SK-N-SH (cell line): ENCODE measurements around the gene MTERF2. TPM values are rescaled to one million over a fixed set of nuclear protein-coding genes. Genes with fewer than 3 reads are reported as not detected.

Source experiments
- CTCF ChIA-PET: fragments of 300-600, 350-600 bp; formaldehyde crosslinking; extraction: SDS; loops from one replicate; lab custom pipeline; 2021; lab: Yijun Ruan, JAX
- POLR2A ChIA-PET: fragments of 350-600 bp; sonication (Branson Sonifier 250); formaldehyde crosslinking; extraction: SDS; loops from one replicate; lab custom pipeline; 2020; ENCODE audit warnings: antibody characterized with exemption, inconsistent platforms; lab: Yijun Ruan, JAX
- DNase-seq: peaks from one replicate; pipeline ENCODE4 v3.0.0; 2012
- H2AFZ ChIP-seq: fragments of 200-600 bp; sonication (generic); 2 replicates; pipeline ENCODE4 v1.8.1; 2016; ENCODE audit warnings: antibody characterized with exemption, mild to moderate bottlenecking, low read depth
- H3F3A ChIP-seq: fragments of 200-600 bp; sonication (generic); replicated peaks from 2 replicates; pipeline ENCODE3; 2016; ENCODE audit warnings: antibody characterized with exemption, mild to moderate bottlenecking; ENCODE audit not compliant: insufficient read depth
- H3K27ac ChIP-seq, 2 experiments: fragments of 200-500 bp in 1 of 2; fragments of 200-600 bp in 1 of 2; sonication (Bioruptor generic) in 1 of 2; sonication (generic), shearing (Covaris generic) in 1 of 2; 2 replicates each; pipeline versions ENCODE4 v1.5.1 to v1.6.1; 2014 to 2016; ENCODE audit warnings: low read depth in 2 of 2, inconsistent platforms in 1 of 2, low read length in 1 of 2, mild to moderate bottlenecking in 1 of 2, mixed read lengths in 1 of 2
- H3K27me3 ChIP-seq: fragments of 200-600 bp; sonication (generic), shearing (Covaris generic); 2 replicates; pipeline ENCODE4 v1.6.1; 2016; ENCODE audit warnings: mixed run types; ENCODE audit not compliant: insufficient read depth
- H3K36me3 ChIP-seq, 2 experiments: fragments of 200-500 bp in 1 of 2; fragments of 200-600 bp in 1 of 2; sonication (Bioruptor generic) in 1 of 2; sonication (generic) in 1 of 2; replicated peaks in 1 of 2; 2 replicates each; pipeline versions ENCODE3 to v1.5.1; 2014 to 2016; ENCODE audit warnings: low read length in 1 of 2, mild to moderate bottlenecking in 1 of 2; ENCODE audit not compliant: insufficient read depth in 2 of 2, control insufficient read depth in 1 of 2
- H3K4me1 ChIP-seq, 2 experiments: fragments of 200-500 bp in 1 of 2; fragments of 200-600 bp in 1 of 2; sonication (Bioruptor generic) in 1 of 2; sonication (generic), shearing (Covaris generic) in 1 of 2; 2 replicates each; pipeline versions ENCODE4 v1.5.1 to v1.6.1; 2014 to 2016; ENCODE audit warnings: low read depth in 1 of 2, low read length in 1 of 2, mixed run types in 1 of 2; ENCODE audit not compliant: insufficient read depth in 2 of 2, control insufficient read depth in 1 of 2
- H3K4me2 ChIP-seq: fragments of 200-600 bp; sonication (generic), shearing (Covaris generic); 2 replicates; pipeline ENCODE4 v1.6.1; 2017; ENCODE audit warnings: mixed run types
- H3K4me3 ChIP-seq, 2 experiments: fragments of 200-500 bp in 1 of 2; fragments of 200-600 bp in 1 of 2; sonication (Bioruptor generic) in 1 of 2; sonication (generic), shearing (Covaris generic) in 1 of 2; 2 replicates each; pipeline versions ENCODE4 v1.5.1 to v1.8.1; 2014 to 2016; ENCODE audit warnings: low read depth in 2 of 2, inconsistent platforms in 1 of 2, low read length in 1 of 2, mild to moderate bottlenecking in 1 of 2, mixed read lengths in 1 of 2, moderate library complexity in 1 of 2
- H3K79me2 ChIP-seq: fragments of 200-600 bp; sonication (generic); 2 replicates; pipeline ENCODE4 v1.8.1; 2017; ENCODE audit warnings: mild to moderate bottlenecking; ENCODE audit not compliant: insufficient read depth
- H3K9ac ChIP-seq: fragments of 200-600 bp; sonication (generic); 2 replicates; pipeline ENCODE4 v1.6.1; 2017; ENCODE audit warnings: mixed run types
- H3K9me2 ChIP-seq: fragments of 200-600 bp; sonication (generic); 2 replicates; pipeline ENCODE4 v1.6.1; 2017; ENCODE audit warnings: mixed run types
- H3K9me3 ChIP-seq: fragments of 200-600 bp; sonication (generic); 2 replicates; pipeline ENCODE4 v1.6.1; 2017; ENCODE audit warnings: mixed run types, mild to moderate bottlenecking, moderate library complexity
- H4K20me1 ChIP-seq: fragments of 200-600 bp; sonication (generic); 2 replicates; pipeline ENCODE4 v1.6.1; 2017; ENCODE audit warnings: mild to moderate bottlenecking, mixed run types; ENCODE audit not compliant: insufficient read depth
- FOSL2 ChIP-seq: IDR thresholded peaks from 2 replicates; pipeline ENCODE4 v1.4.0; 2012; ENCODE audit warnings: low read depth, mild to moderate bottlenecking, moderate library complexity, borderline replicate concordance
- FOXJ3 ChIP-seq: sonication (generic); formaldehyde crosslinking; IDR thresholded peaks from 2 replicates; pipeline ENCODE4 v1.5.1; 2020; ENCODE audit warnings: mild to moderate bottlenecking, missing genetic modification reagents
- NFIC ChIP-seq: IDR thresholded peaks from 2 replicates; pipeline ENCODE4 v1.4.0; 2012; ENCODE audit warnings: borderline replicate concordance
- NRF1 ChIP-seq: IDR thresholded peaks from 2 replicates; pipeline ENCODE4 v1.6.1; 2012; ENCODE audit warnings: low read depth, mild to moderate bottlenecking, low read length
- RCOR1 ChIP-seq: fragments of 150-350 bp; IDR thresholded peaks from 2 replicates; pipeline ENCODE4 v1.6.1; 2017; ENCODE audit warnings: antibody characterized with exemption, low read length
- SIN3A ChIP-seq: IDR thresholded peaks from 2 replicates; pipeline ENCODE4 v1.6.1; 2012; ENCODE audit warnings: low read depth, mild to moderate bottlenecking, low read length, moderate library complexity, borderline replicate concordance
- TCF12 ChIP-seq: IDR thresholded peaks from 2 replicates; pipeline ENCODE4 v1.4.0; 2012
- WGBS: methylation state at CpG from one replicate; pipeline ENCODE4 v1.1.6; 2017; ENCODE audit warnings: low lambda C conversion rate; 5-methylcytosine and 5-hydroxymethylcytosine counted together
- polyA plus RNA-seq, 3 experiments: library from polyadenylated mRNA; depleted of rRNA; stranded (reverse); fragments of >200 nt; gene quantifications; 2 replicates each; pipeline ENCODE4 v1.2.3, GENCODE V29; 2012
- TF ChIP-seq, protein P1 (sequence below): IDR thresholded peaks from 2 replicates; pipeline ENCODE4 v1.6.1; 2012; ENCODE audit warnings: mild to moderate bottlenecking, low read depth, low read length, moderate library complexity
- TF ChIP-seq, protein P2 (sequence below): IDR thresholded peaks from 2 replicates; pipeline ENCODE4 v1.4.0; 2012; ENCODE audit warnings: low read depth, borderline replicate concordance
- TF ChIP-seq, protein P3 (sequence below): IDR thresholded peaks from 2 replicates; pipeline ENCODE4 v1.4.0; 2012; ENCODE audit warnings: low read depth

Gene MTERF2
- polyA plus RNA-seq, 1 of the 3 experiments (the other 2 are of a cell fraction): 5.9 TPM

GRCh38 chr12:106955377-106956047 lies 31.4 kb downstream of the MTERF2 start, which contains the start of gene TMEM263 (continued):
- TF ChIP-seq, protein P1, sequence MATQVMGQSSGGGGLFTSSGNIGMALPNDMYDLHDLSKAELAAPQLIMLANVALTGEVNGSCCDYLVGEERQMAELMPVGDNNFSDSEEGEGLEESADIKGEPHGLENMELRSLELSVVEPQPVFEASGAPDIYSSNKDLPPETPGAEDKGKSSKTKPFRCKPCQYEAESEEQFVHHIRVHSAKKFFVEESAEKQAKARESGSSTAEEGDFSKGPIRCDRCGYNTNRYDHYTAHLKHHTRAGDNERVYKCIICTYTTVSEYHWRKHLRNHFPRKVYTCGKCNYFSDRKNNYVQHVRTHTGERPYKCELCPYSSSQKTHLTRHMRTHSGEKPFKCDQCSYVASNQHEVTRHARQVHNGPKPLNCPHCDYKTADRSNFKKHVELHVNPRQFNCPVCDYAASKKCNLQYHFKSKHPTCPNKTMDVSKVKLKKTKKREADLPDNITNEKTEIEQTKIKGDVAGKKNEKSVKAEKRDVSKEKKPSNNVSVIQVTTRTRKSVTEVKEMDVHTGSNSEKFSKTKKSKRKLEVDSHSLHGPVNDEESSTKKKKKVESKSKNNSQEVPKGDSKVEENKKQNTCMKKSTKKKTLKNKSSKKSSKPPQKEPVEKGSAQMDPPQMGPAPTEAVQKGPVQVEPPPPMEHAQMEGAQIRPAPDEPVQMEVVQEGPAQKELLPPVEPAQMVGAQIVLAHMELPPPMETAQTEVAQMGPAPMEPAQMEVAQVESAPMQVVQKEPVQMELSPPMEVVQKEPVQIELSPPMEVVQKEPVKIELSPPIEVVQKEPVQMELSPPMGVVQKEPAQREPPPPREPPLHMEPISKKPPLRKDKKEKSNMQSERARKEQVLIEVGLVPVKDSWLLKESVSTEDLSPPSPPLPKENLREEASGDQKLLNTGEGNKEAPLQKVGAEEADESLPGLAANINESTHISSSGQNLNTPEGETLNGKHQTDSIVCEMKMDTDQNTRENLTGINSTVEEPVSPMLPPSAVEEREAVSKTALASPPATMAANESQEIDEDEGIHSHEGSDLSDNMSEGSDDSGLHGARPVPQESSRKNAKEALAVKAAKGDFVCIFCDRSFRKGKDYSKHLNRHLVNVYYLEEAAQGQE: peak; percentile 56; the same call in 1 of the 2 replicates
- TF ChIP-seq NRF1 (peak; percentile 70), FOSL2 (no peak), SIN3A (no peak; the same call in 1 of the 2 replicates), TCF12 (no peak), FOXJ3 (CRISPR knock-in tag) (no peak)
- TF ChIP-seq, protein P2, sequence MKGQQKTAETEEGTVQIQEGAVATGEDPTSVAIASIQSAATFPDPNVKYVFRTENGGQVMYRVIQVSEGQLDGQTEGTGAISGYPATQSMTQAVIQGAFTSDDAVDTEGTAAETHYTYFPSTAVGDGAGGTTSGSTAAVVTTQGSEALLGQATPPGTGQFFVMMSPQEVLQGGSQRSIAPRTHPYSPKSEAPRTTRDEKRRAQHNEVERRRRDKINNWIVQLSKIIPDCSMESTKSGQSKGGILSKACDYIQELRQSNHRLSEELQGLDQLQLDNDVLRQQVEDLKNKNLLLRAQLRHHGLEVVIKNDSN: no peak
- TF ChIP-seq, protein P3, sequence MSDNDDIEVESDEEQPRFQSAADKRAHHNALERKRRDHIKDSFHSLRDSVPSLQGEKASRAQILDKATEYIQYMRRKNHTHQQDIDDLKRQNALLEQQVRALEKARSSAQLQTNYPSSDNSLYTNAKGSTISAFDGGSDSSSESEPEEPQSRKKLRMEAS: peak; percentile 81; the same call in 1 of the 2 replicates
- TF ChIP-seq, all 33 proteins: peak for 9

DNA sequence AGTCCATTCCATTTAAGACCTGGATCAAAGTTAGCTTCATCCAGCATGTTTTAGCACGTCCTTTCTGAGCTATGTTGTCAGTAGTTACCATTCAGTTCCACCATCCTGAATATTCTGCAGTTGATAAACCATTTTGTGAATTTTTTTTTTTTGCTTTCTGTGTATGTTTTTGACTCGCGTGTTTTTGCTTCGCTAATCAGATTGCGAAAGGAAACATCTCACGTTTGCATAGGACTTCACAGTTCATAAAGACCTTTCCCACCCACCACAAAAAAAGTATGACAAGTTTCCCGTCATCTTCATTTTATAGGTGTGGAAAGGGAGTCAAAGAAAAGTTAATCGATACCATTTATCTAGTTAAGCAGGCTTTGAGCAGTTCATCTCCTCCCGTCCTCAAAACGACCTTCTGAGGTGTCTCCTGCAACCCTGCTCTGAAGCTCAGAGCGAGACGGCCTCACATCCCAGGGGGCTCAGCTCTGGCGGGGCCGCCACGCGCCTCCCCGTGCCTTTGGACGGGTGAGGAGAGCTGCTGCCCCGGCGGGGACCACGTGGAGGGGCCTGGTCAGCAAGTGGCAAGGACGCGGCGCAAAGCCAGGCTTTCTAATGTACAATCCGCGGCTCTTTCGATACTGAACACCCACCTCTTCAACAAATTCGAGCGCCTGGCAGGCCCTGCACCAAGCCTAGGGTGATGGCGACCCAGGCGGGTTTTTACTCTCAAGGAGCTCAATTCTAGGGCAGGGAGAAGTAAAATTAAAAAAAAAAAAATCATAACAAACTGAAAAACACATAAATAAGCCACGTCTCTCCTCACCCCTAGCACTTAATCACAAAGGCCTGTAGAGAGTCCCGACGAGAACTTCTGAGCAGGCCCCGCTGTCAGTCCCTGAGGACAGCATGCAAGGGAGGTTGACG lies 32.2 kb downstream of the MTERF2 start:
- 46% methylated on average over 36 of the region's 36 CpGs for WGBS
- CTCF ChIA-PET: interaction anchor here (1.0 to 2.0 kb wide), 7 partner anchors 8 to 597 kb away, joined by 3 to 8 read pairs (median 4); partner anchors contain the start of gene POLR3B
- POLR2A ChIA-PET: interaction anchor here (0.5 to 2.2 kb wide), 2 partner anchors 16 to 29 kb away, joined by 3 to 11 read pairs; no protein-coding TSS in a partner anchor
- H3K9ac ChIP-seq: peak overlapping the region; percentile 99
- H3K4me3 ChIP-seq: peak overlapping the region; percentile 66 to 97
- peaks cover 53% of the 10 kb centered on the region for H3K79me2 ChIP-seq
- TF ChIP-seq RCOR1 (0 out of 2 replicates have a peak, but pooled peaks have one; percentile 13), NFIC (no peak)
- TF ChIP-seq, protein P2: peak; percentile 37
- peaks cover 0 to 6% of the 10 kb centered on the region in 2 experiments for H3K36me3 ChIP-seq
- H3K9me3 ChIP-seq: no peaks in the 10 kb centered on the region
- peaks cover 6% of the 10 kb centered on the region for H3F3A ChIP-seq
- H3K9me2 ChIP-seq: no peaks in the 10 kb centered on the region
- H4K20me1 ChIP-seq: peaks cover 30% of the 10 kb centered on the region
- peak overlapping the region; percentile 84 for H3K4me2 ChIP-seq
- peak overlapping the region; percentile 87 for H2AFZ ChIP-seq
- H3K4me1 ChIP-seq: peaks cover 9% of the 10 kb centered on the region in 2 experiments; a peak in 2 of 4 replicates
- DNase-seq: peak; percentile 58
- H3K27ac ChIP-seq: peak overlapping the region; percentile 76 to 92
- H3K27me3 ChIP-seq: no peaks in the 10 kb centered on the region
